ENCODE results near the gene ATP5PD.
A peak's percentile ranks its signal among the peaks of the same experiment; 100 is the strongest.
"Not testable (repeated sequence)": the region's sequence is repeated elsewhere in the genome, so short reads cannot be mapped to it uniquely, and the experiment has no call there.

ATP5PD gene

DNA sequence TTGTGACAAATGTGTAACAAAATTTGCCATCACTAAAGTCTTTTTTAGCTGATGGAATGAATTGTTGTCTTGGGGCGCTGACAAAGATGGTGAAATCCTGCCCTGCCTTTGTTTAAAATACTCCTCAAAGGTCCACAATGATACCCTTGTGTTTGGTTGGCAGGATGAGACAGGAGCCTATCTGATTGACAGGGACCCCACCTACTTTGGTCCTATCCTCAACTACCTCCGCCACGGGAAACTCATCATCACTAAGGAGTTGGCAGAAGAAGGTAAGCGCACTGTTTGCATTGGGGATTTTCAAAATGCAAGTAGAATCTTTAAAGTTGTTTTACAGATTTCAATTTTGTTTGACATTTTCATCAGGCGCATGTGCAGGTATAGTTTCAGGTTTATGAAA is 2.3 kb upstream of the ATP5PD start:
- no peak overlapping the region for H3K4me3 ChIP-seq (ENCODE audit: low read length)
- H3K79me2 ChIP-seq (ENCODE audit: low read length), result peaks cover 26% of the 10 kb centered on the region
- H3K27ac ChIP-seq (ENCODE audit: low read length), result no peak overlapping the region

DNA sequence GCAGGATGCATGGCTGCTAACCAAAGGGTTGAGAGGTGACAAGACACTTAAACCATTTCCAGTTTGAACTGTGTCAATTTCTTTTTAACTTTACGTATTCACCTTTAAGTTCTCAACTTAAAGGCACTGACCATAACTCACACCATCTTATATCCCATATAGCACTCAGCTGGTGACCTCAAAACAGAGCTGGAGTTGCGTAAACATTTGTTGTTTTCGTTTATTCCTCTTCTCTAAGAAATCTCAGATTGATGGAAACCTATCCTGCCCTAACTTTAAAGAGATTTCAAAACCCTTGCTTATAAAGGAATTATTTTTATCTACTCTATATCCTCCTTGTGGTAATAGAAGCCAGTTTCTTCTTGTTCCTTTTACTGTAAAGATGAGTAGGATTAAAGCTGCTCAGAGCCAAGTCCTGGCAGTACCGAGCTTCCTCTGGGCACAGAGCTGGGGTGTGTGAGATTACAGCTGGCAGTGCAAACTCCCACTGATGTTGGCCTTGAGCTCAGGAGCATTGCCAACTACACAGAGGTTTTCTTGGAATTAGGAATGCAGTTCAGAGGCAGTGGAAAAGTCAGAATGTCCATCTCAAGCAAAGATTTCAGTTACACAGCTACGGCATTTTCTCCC is 1.6 kb upstream of the ATP5PD start:
- Histone ChIP-seq H3K9ac (ENCODE audit: low read length) (peak overlapping the region; percentile 71; the same call in 1 of the 2 replicates), H3K4me2 (ENCODE audit: low read depth, low read length) (peak overlapping the region; percentile 98), H3K4me3 (ENCODE audit: low read length) (peak overlapping the region; percentile 78; the same call in 1 of the 2 replicates), H4K20me1 (ENCODE audit: insufficient read depth, low read length) (no peaks in the 10 kb centered on the region), H3K36me3 (replicated peaks; ENCODE audit: insufficient read depth, low read length) (no peaks in the 10 kb centered on the region), H3K27ac (ENCODE audit: low read length) (no peak overlapping the region), H3F3A (ENCODE audit: insufficient read depth, low read length) (no peaks in the 10 kb centered on the region; the same call in 1 of the 2 replicates), H3K4me1 (ENCODE audit: low read length) (peaks cover 6% of the 10 kb centered on the region), H3K79me2 (ENCODE audit: low read length) (peaks cover 26% of the 10 kb centered on the region), H3K27me3 (replicated peaks; ENCODE audit: insufficient read depth, low read length) (no peaks in the 10 kb centered on the region), H3K9me3 (replicated peaks; ENCODE audit: insufficient read depth, low read length) (no peaks in the 10 kb centered on the region), H2AFZ (ENCODE audit: low read length) (no peak overlapping the region), H3K9me2 (replicated peaks; ENCODE audit: insufficient read depth, low read length) (no peaks in the 10 kb centered on the region)
- TF ChIP-seq, protein P1, sequence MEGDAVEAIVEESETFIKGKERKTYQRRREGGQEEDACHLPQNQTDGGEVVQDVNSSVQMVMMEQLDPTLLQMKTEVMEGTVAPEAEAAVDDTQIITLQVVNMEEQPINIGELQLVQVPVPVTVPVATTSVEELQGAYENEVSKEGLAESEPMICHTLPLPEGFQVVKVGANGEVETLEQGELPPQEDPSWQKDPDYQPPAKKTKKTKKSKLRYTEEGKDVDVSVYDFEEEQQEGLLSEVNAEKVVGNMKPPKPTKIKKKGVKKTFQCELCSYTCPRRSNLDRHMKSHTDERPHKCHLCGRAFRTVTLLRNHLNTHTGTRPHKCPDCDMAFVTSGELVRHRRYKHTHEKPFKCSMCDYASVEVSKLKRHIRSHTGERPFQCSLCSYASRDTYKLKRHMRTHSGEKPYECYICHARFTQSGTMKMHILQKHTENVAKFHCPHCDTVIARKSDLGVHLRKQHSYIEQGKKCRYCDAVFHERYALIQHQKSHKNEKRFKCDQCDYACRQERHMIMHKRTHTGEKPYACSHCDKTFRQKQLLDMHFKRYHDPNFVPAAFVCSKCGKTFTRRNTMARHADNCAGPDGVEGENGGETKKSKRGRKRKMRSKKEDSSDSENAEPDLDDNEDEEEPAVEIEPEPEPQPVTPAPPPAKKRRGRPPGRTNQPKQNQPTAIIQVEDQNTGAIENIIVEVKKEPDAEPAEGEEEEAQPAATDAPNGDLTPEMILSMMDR (IDR thresholded peaks at IDR 0.05; ENCODE audit: low read length), result no peak
- TF ChIP-seq EZH2phosphoT487 (IDR thresholded peaks at IDR 0.05; ENCODE audit: low read length) (no peak), EZH2 (optimal IDR thresholded peaks at IDR 0.05; ENCODE audit: low read depth, low read length) (no peak)
- no peak for DNase-seq

More for the DNA sequence above, 2.3 kb upstream of the ATP5PD start:
- no peaks in the 10 kb centered on the region; the same call in 1 of the 2 replicates for H3F3A ChIP-seq (ENCODE audit: insufficient read depth, low read length)
- H3K4me1 ChIP-seq (ENCODE audit: low read length), result peaks cover 6% of the 10 kb centered on the region
- no peaks in the 10 kb centered on the region for H3K9me3 ChIP-seq (replicated peaks; ENCODE audit: insufficient read depth, low read length)
- no peak overlapping the region for H2AFZ ChIP-seq (ENCODE audit: low read length)
- H3K9me2 ChIP-seq (replicated peaks; ENCODE audit: insufficient read depth, low read length), result no peaks in the 10 kb centered on the region
- TF ChIP-seq, protein P1 (IDR thresholded peaks at IDR 0.05; ENCODE audit: low read length), result no peak
- TF ChIP-seq EZH2 (optimal IDR thresholded peaks at IDR 0.05; ENCODE audit: low read depth, low read length) (no peak), EZH2phosphoT487 (IDR thresholded peaks at IDR 0.05; ENCODE audit: low read length) (no peak)
- H3K27me3 ChIP-seq (replicated peaks; ENCODE audit: insufficient read depth, low read length), result no peaks in the 10 kb centered on the region
- H3K9ac ChIP-seq (ENCODE audit: low read length), result no peak overlapping the region
- DNase-seq, result no peak
- H4K20me1 ChIP-seq (ENCODE audit: insufficient read depth, low read length), result no peaks in the 10 kb centered on the region
- no peak overlapping the region for H3K4me2 ChIP-seq (ENCODE audit: low read depth, low read length)
- H3K36me3 ChIP-seq (replicated peaks; ENCODE audit: insufficient read depth, low read length), result no peaks in the 10 kb centered on the region

DNA sequence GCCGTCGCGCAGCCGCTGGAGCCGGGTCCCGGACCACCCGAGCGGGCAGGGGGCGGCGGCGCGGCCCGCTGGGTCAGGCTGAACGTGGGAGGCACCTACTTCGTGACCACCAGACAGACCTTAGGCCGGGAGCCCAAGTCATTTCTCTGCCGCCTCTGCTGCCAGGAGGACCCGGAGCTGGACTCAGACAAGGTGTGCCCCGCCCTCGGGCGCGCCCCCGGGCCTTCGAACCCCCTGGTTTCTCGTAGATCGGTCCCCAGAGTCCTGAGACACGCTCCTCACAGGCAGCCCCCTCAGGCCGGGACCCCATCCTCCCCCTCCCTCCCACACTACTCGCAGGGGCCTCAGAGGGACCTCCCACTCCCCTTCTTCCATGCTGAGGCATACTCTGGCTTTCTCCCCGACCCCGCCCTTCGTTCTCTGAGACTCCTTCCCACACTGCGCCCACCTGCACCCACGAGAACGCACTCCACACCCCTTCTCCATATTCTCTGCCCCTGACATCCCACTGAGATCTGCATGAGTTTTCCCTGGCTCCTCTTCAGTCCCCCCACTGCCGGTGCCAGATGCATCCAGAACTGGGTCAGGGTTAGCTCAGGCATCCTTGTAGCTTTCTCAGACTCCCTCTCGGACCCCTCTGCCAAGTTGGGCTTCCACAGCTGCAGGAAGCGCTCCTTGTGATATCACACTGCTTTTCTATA is 779 bp upstream of the ATP5PD start:
- peak overlapping the region; percentile 98 for H3K4me2 ChIP-seq (ENCODE audit: low read depth, low read length)
- H3K4me1 ChIP-seq (ENCODE audit: low read length), result peaks cover 6% of the 10 kb centered on the region
- H3K36me3 ChIP-seq (replicated peaks; ENCODE audit: insufficient read depth, low read length), result no peaks in the 10 kb centered on the region
- no peaks in the 10 kb centered on the region for H4K20me1 ChIP-seq (ENCODE audit: insufficient read depth, low read length)
- H3K79me2 ChIP-seq (ENCODE audit: low read length), result peaks cover 26% of the 10 kb centered on the region
- no peaks in the 10 kb centered on the region for H3K27me3 ChIP-seq (replicated peaks; ENCODE audit: insufficient read depth, low read length)
- TF ChIP-seq, protein P1 (IDR thresholded peaks at IDR 0.05; ENCODE audit: low read length), result no peak
- no peak for TF ChIP-seq EZH2 (optimal IDR thresholded peaks at IDR 0.05; ENCODE audit: low read depth, low read length)
- TF ChIP-seq EZH2phosphoT487 (IDR thresholded peaks at IDR 0.05; ENCODE audit: low read length), result no peak
- H3K27ac ChIP-seq (ENCODE audit: low read length), result no peak overlapping the region
- DNase-seq, result peak; percentile 19
- H2AFZ ChIP-seq (ENCODE audit: low read length), result peak overlapping the region; percentile 66
- H3K4me3 ChIP-seq (ENCODE audit: low read length), result peak overlapping the region; percentile 78
- H3K9ac ChIP-seq (ENCODE audit: low read length), result peak overlapping the region; percentile 71
- H3K9me2 ChIP-seq (replicated peaks; ENCODE audit: insufficient read depth, low read length), result no peaks in the 10 kb centered on the region
- H3F3A ChIP-seq (ENCODE audit: insufficient read depth, low read length), result no peaks in the 10 kb centered on the region; the same call in 1 of the 2 replicates
- no peaks in the 10 kb centered on the region for H3K9me3 ChIP-seq (replicated peaks; ENCODE audit: insufficient read depth, low read length)

DNA sequence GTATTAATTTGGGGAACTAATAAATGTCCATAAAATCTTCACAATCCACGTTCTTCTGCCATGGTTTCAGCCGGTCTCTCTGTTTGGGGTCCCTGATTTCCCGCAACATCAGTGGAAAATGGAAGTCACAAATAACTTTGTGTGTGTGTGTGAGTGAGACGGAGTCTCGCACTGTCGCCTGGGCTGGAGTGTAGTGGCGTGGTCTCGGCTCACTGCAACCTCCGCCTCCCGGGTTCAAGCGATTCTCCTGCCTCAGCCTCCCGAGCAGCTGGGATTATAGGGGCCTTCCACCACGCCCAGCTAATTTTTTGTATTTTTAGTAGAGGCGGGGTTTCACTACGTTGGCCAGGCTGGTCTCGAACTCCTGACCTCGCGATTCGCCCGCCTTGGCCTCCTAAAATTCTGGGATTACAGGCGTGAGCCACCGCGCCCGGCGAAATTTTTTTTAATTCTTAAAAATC is 793 bp downstream of the ATP5PD start:
- peak overlapping the region; percentile 94 for H3K9ac ChIP-seq (ENCODE audit: low read length)
- H2AFZ ChIP-seq (ENCODE audit: low read length), result peak overlapping the region; percentile 94; the same call in 1 of the 2 replicates
- H4K20me1 ChIP-seq (ENCODE audit: insufficient read depth, low read length); DNase-seq; H3K4me1 ChIP-seq (ENCODE audit: low read length); H3K9me2 ChIP-seq (replicated peaks; ENCODE audit: insufficient read depth, low read length); H3K36me3 ChIP-seq (replicated peaks; ENCODE audit: insufficient read depth, low read length); H3K9me3 ChIP-seq (replicated peaks; ENCODE audit: insufficient read depth, low read length); H3K27me3 ChIP-seq (replicated peaks; ENCODE audit: insufficient read depth, low read length); H3F3A ChIP-seq (ENCODE audit: insufficient read depth, low read length): not testable (repeated sequence)
- H3K4me2 ChIP-seq (ENCODE audit: low read depth, low read length), result peak overlapping the region; percentile 33; the same call in 1 of the 2 replicates
- H3K27ac ChIP-seq (ENCODE audit: low read length), result peak overlapping the region; percentile 68; the same call in 1 of the 2 replicates
- peak overlapping the region; percentile 99 for H3K4me3 ChIP-seq (ENCODE audit: low read length)
- H3K79me2 ChIP-seq (ENCODE audit: low read length), result peaks cover 26% of the 10 kb centered on the region
